ENCODE data around the gene FAM3A. TPM values are rescaled to one million over a fixed set of nuclear protein-coding genes. Genes with fewer than 3 reads are reported as not detected.
A peak's percentile ranks its signal among the peaks of the same experiment; 100 is the strongest.

FAM3A gene
- total RNA-seq, 2 experiments from 2014 or later: 24.9 to 29.0 TPM

DNA sequence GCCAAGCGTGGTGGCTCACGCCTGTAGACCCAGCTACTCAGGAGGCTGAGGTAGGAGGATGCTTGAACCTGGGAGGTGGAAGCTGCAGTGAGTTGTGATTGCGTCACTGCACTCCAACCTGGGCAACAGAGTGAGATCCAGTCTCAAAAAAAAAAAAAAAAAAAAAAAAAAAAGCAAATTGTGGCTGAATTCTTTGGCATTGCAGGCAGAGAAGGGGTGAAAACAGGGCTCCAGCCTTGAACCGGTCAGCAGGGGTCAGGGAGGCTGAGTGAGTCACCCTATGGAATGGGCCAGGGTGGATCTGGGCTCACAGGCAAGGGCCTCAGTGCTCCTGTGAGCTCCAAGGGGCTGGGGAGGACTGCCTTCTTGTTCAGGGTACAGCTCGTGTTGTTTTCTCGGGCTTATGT is 13.2 kb upstream of the FAM3A start:
- no peaks in the 10 kb centered on the region for H3K27me3 Mint-ChIP-seq
- no peaks in the 10 kb centered on the region for H3K9me3 Mint-ChIP-seq
- H3K36me3 Mint-ChIP-seq (ENCODE audit: low read depth): peaks cover 15% of the 10 kb centered on the region
- H3K27ac Mint-ChIP-seq: no peak overlapping the region
- DNase-seq: no peak
- H3K4me3 Mint-ChIP-seq: no peak overlapping the region
- peaks cover 23% of the 10 kb centered on the region for H3K4me1 Mint-ChIP-seq
- POLR2A ChIA-PET: interaction anchor here (0.6 to 1.2 kb wide), 3 partner anchors 13 to 159 kb away, joined by 3 read pairs; partner anchors contain the start of genes FAM3A and LAGE3
- CTCF ChIA-PET: no interaction called here

DNA sequence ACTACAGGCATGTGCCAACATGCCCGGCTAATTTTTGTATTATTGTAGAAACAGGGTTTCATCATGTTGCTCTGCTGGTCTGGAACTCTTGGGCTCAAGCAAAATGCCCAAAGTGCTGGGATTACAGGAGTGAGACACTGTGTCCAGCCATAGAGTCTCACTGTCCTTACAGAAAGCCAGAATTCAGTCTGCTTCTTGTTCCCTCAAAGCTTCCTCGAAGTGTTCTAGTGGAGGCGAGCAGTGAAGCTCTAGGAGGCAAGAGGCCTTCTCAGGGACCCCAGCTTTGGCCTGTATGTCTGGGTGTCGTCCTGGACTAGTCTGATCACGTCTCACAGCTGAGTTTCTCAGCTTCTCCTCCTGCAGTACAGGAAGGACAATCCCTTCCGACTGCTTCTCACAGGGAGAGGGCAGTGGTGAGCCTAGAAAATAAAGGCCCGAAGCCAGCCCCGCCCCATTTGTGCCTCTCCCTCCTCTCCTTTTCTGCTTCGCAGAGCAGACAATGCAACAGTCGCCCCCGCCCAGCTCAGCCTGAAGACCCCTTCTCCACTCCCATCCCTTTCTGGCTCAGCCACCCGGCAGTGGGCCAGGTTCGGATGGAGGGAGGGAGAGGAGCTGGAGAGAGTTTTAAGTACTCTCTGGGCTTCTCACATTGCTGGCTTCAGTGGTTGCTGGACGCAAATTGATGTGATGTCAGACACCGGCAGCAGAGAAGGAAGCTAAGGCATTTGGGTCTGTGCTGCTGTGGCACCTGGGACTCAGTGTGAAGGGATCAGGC is 11.1 kb upstream of the FAM3A start:
- Mint-ChIP-seq H3K4me1 (peaks cover 23% of the 10 kb centered on the region), H3K9me3 (no peaks in the 10 kb centered on the region), H3K27ac (peak overlapping the region; percentile 53), H3K27me3 (no peaks in the 10 kb centered on the region), H3K36me3 (ENCODE audit: low read depth) (peaks cover 5% of the 10 kb centered on the region), H3K4me3 (no peak overlapping the region)
- ChIA-PET CTCF (interaction anchor here (0.8 to 1.8 kb wide), 9 partner anchors 11 to 546 kb away, joined by 3 to 21 read pairs (median 4); partner anchors contain the start of genes FAM3A, RPL10 and SLC10A3), POLR2A (interaction anchor here (1.1 to 1.5 kb wide), 8 partner anchors 10 to 129 kb away, joined by 3 to 8 read pairs (median 6); partner anchors contain the start of genes FAM3A, RPL10 and SLC10A3)
- DNase-seq: peak; percentile 73

DNA sequence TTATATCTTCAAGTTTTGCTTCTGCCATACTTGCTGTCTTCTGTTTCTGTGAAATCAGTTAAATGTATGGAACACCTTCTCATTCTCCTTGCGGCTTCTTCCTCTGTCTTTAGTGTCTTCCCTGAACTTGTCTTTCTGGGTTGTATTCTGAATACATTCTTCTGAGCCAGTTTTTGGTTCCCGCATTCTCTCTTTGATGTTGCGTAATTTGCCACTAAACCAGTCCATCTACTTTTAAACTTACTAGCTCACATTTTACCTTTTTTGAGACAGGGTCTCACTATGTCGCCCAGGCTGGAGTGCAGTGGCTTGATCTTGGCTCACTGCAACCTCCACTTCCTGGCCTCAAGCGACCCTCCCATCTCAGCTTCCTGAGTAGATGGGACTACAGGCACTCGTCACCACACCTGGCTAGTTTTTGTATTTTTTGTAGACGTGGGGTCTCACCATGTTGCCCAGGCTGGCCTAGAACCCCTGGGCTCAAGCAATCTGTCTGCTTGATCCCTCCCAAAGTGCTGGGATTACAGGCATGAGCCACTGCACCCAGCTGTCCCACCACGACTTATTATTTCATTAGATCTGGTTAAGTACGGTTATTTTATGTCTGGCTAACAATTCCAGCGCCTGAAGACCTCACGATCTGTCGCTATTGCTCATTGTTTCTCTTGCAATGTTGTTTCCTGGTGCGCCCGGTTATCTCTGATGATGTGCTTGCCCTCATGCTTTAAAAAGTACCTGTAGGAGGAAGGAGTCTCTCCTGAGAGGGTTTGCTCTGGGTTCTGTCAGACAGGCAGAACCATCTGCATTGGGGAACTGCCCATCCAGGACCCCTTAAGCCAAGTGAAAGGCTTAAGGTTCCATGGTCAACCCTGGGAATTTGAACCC is 9.8 kb upstream of the FAM3A start:
- H3K4me1 Mint-ChIP-seq: peaks cover 23% of the 10 kb centered on the region
- H3K4me3 Mint-ChIP-seq: no peak overlapping the region
- H3K27me3 Mint-ChIP-seq: no peaks in the 10 kb centered on the region
- no peak for DNase-seq
- ChIA-PET CTCF (interaction anchor here (0.9 to 1.7 kb wide), 2 partner anchors 35 to 127 kb away, joined by 3 to 8 read pairs; partner anchors contain the start of genes RPL10 and SLC10A3), POLR2A (interaction anchor here (1.1 to 1.5 kb wide), 4 partner anchors 9 to 36 kb away, joined by 3 to 7 read pairs (median 4); partner anchors contain the start of gene SLC10A3)
- no peaks in the 10 kb centered on the region for H3K9me3 Mint-ChIP-seq
- H3K36me3 Mint-ChIP-seq (ENCODE audit: low read depth): peaks cover under 1% of the 10 kb centered on the region
- H3K27ac Mint-ChIP-seq: no peak overlapping the region

DNA sequence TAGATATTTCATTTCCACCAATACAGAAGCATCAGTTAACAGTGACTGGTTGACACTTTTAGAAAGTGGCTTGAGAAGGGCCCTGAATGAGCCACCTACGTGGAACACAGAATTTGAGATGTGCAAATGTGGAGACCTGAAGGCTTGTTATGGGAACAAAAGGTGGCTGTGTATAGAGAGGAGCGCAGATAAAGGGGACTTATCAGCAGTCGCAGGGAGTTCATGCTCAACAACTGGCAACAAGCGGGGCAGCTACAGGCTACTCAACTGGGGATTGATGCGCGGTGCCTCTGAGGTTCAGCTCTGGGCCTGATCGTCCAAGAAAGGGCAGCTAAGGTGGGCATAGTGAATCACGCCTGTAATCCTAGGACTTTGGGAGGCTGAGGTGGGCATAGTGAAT is 3.4 kb upstream of the FAM3A start:
- POLR2A ChIA-PET: interaction anchor here (1.6 kb wide), 1 partner anchor 90 kb away, joined by 4 read pairs; no protein-coding TSS in a partner anchor
- CTCF ChIA-PET: no interaction called here

GRCh38 chrX:154517101-154517781 is 1.2 kb upstream of the FAM3A start:
- Mint-ChIP-seq H3K4me3 (no peak overlapping the region), H3K27me3 (no peaks in the 10 kb centered on the region), H3K9me3 (no peaks in the 10 kb centered on the region), H3K36me3 (ENCODE audit: low read depth) (no peaks in the 10 kb centered on the region), H3K27ac (no peak overlapping the region), H3K4me1 (peaks cover 22% of the 10 kb centered on the region)
- DNase-seq: no peak
- POLR2A ChIA-PET: interaction anchor here (1.2 to 1.9 kb wide), 7 partner anchors 10 to 592 kb away, joined by 3 to 13 read pairs (median 4); partner anchors contain the start of gene SLC10A3
- CTCF ChIA-PET: interaction anchor here (1.0 to 3.4 kb wide), 2 partner anchors 10 to 27 kb away, joined by 3 to 21 read pairs; partner anchors contain the start of gene SLC10A3

More for the DNA sequence above, 3.4 kb upstream of the FAM3A start:
- DNase-seq: no peak
- H3K36me3 Mint-ChIP-seq (ENCODE audit: low read depth): no peaks in the 10 kb centered on the region
- no peaks in the 10 kb centered on the region for H3K9me3 Mint-ChIP-seq
- peaks cover 15% of the 10 kb centered on the region for H3K4me1 Mint-ChIP-seq
- no peaks in the 10 kb centered on the region for H3K27me3 Mint-ChIP-seq
- H3K27ac Mint-ChIP-seq: no peak overlapping the region
- H3K4me3 Mint-ChIP-seq: no peak overlapping the region

DNA sequence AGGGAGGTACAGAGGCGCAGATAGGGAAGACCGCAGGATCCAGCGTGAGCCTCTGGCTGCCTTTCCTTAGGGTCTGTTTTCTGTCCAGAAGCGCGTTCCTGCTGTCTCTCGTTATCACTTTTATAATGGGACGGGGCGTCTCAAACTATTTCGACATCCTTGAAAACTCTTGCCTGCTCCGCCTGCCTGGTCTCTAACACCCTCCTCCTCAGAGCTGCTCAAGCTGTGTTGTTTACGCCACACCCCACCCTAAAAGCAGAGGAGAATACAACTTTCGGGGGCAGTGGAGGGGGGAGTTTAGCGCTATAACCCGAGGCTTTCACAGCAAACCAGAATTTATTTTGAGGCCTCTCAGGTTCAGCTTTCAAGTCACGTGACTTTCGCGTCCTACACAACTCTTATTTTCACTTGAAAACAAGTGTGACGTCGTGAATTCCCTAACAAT is 646 bp upstream of the FAM3A start:
- H3K4me3 Mint-ChIP-seq: peak overlapping the region; percentile 80
- H3K36me3 Mint-ChIP-seq (ENCODE audit: low read depth): no peaks in the 10 kb centered on the region
- peak overlapping the region; percentile 81 for H3K27ac Mint-ChIP-seq
- no peaks in the 10 kb centered on the region for H3K9me3 Mint-ChIP-seq
- peaks cover 25% of the 10 kb centered on the region for H3K4me1 Mint-ChIP-seq
- DNase-seq: no peak
- no peaks in the 10 kb centered on the region for H3K27me3 Mint-ChIP-seq
- ChIA-PET POLR2A (interaction anchor here (0.6 to 1.9 kb wide), 10 partner anchors 10 to 591 kb away, joined by 3 to 13 read pairs (median 4); partner anchors contain the start of genes IKBKG, RPL10 and SLC10A3), CTCF (interaction anchor here (3.4 kb wide), 1 partner anchor 11 kb away, joined by 21 read pairs; no protein-coding TSS in a partner anchor)

DNA sequence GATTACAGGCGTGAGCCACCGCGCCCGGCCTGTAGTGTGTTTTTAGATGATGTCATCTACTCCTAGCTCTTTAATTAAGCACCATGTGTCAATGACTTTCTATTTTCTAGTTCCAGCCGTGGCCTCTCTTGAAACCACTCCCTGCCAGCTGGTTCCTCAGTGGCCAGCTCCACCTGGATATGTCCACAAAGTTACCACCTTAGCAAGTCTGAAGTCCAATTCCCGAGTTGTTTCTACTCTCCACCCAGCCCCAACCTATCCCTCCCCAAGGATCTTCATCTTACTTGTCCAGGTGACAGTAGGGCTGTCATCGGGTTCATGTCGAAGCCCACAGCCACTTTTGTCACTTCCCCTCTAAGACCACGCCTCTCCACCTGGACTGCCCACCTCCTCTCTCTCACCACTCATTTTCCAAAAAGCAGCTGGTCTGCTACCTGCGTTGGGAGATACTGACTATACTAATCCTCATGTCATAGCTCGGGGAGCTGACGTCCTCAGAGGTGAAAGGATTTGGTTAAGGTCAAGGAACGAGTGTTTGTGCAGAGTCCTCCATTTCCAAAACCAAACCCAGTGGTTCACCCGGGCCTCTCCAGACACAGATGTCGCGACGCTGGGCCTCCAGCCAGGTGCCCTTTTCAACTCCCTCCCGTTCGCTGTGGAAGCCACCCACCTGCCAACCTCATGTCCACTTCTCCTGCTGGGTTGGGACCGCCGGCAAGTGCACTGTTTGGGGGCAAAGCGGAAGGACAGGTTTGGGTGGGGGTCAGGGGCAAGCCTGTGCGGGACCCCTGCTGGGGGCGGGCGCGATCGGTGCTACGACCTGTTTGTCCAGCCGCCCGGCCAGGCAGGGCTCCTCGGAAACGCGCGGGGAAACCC is 704 bp downstream of the FAM3A start:
- Mint-ChIP-seq H3K4me1 (peaks cover 34% of the 10 kb centered on the region), H3K36me3 (ENCODE audit: low read depth) (peaks cover 6% of the 10 kb centered on the region), H3K27ac (peak overlapping the region; percentile 73), H3K9me3 (no peaks in the 10 kb centered on the region), H3K27me3 (no peaks in the 10 kb centered on the region), H3K4me3 (peak overlapping the region; percentile 78)
- peak; percentile 32 for DNase-seq
- POLR2A ChIA-PET: interaction anchor here (0.6 to 2.1 kb wide), 7 partner anchors 10 to 921 kb away, joined by 3 to 17 read pairs (median 4); partner anchors contain the start of genes RPL10, SLC10A3 and UBL4A
- CTCF ChIA-PET: interaction anchor here (3.4 kb wide), 1 partner anchor 12 kb away, joined by 21 read pairs; no protein-coding TSS in a partner anchor

DNA sequence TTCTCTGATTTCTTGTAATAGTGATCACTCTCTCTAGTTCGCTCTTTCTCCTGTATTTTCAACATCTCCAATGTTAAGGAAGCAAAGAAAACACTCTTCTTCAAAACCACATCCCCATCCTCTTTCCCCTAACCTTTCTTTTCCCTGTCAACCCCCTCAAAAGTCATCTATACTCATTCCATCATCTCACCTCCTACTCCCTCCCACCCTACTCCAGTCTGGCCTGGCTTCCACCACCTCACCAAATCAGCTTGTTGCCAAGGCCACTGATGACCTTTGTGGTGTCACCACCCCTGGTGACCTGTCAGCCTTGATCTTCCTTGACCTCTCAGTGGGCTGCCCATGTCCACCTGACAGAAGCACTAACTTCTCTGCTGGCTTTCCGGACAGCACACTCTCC is 2.3 kb downstream of the FAM3A start:
- no peak for DNase-seq
- H3K36me3 Mint-ChIP-seq (ENCODE audit: low read depth): peaks cover 18% of the 10 kb centered on the region
- H3K9me3 Mint-ChIP-seq: no peaks in the 10 kb centered on the region
- CTCF ChIA-PET: no interaction called here
- H3K27me3 Mint-ChIP-seq: no peaks in the 10 kb centered on the region
- H3K27ac Mint-ChIP-seq: no peak overlapping the region
- POLR2A ChIA-PET: interaction anchor here (2.1 kb wide), 1 partner anchor 23 kb away, joined by 17 read pairs; the partner anchor contains the start of gene SLC10A3
- no peak overlapping the region for H3K4me3 Mint-ChIP-seq
- peaks cover 40% of the 10 kb centered on the region for H3K4me1 Mint-ChIP-seq

- CTCF ChIA-PET: no interaction called here
- Mint-ChIP-seq H3K27me3 (no peaks in the 10 kb centered on the region), H3K9me3 (no peaks in the 10 kb centered on the region), H3K36me3 (ENCODE audit: low read depth) (peaks cover 22% of the 10 kb centered on the region), H3K4me1 (peaks cover 42% of the 10 kb centered on the region), H3K4me3 (no peak overlapping the region), H3K27ac (no peak overlapping the region)
- POLR2A ChIA-PET: no interaction called here
- no peak for DNase-seq
These were observed 3.0 kb downstream of the FAM3A start for GRCh38 chrX:154512879-154513553.

DNA sequence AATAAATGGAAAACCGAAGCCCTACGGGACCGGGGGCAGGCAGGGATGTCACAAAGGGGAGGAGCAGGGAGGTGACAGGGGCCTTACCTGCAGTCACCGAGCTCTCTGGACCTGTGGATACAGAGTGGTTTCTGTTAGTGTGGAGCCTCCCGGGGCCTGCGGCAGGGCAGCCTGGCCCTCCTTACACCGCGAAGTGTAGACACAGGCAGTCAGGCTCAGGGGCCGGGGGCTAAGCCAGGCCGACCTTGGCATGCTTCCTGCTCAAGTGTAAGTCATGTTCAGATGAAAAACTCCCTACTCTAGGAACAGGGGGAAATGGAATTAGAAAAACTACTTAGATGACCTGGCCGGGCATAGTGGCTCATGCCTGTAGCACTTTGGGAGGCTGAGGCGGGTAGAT is 4.3 kb downstream of the FAM3A start:
- ChIA-PET CTCF (no interaction called here), POLR2A (no interaction called here)
- no peak for DNase-seq
- H3K4me3 Mint-ChIP-seq: no peak overlapping the region
- no peaks in the 10 kb centered on the region for H3K9me3 Mint-ChIP-seq
- peak overlapping the region; percentile 44 for H3K27ac Mint-ChIP-seq
- H3K4me1 Mint-ChIP-seq: peaks cover 40% of the 10 kb centered on the region
- H3K36me3 Mint-ChIP-seq (ENCODE audit: low read depth): peaks cover 22% of the 10 kb centered on the region
- no peaks in the 10 kb centered on the region for H3K27me3 Mint-ChIP-seq

- Mint-ChIP-seq H3K36me3 (ENCODE audit: low read depth) (peaks cover 25% of the 10 kb centered on the region), H3K4me3 (no peak overlapping the region), H3K9me3 (no peaks in the 10 kb centered on the region), H3K27ac (no peak overlapping the region), H3K4me1 (peaks cover 27% of the 10 kb centered on the region), H3K27me3 (no peaks in the 10 kb centered on the region)
- no peak for DNase-seq
- POLR2A ChIA-PET: no interaction called here
- CTCF ChIA-PET: no interaction called here
These were observed 6.6 kb downstream of the FAM3A start for GRCh38 chrX:154509455-154509854.

All from activated CD4-positive, alpha-beta memory T cell treated with anti-CD3 and anti-CD28 coated beads, Interleukin-2, amount 10 ng/mL, durations not matched to agents 7 days and 5 days (primary cell).